ENCODE measurements around the gene HOXC12.

HOXC12 gene

DNA sequence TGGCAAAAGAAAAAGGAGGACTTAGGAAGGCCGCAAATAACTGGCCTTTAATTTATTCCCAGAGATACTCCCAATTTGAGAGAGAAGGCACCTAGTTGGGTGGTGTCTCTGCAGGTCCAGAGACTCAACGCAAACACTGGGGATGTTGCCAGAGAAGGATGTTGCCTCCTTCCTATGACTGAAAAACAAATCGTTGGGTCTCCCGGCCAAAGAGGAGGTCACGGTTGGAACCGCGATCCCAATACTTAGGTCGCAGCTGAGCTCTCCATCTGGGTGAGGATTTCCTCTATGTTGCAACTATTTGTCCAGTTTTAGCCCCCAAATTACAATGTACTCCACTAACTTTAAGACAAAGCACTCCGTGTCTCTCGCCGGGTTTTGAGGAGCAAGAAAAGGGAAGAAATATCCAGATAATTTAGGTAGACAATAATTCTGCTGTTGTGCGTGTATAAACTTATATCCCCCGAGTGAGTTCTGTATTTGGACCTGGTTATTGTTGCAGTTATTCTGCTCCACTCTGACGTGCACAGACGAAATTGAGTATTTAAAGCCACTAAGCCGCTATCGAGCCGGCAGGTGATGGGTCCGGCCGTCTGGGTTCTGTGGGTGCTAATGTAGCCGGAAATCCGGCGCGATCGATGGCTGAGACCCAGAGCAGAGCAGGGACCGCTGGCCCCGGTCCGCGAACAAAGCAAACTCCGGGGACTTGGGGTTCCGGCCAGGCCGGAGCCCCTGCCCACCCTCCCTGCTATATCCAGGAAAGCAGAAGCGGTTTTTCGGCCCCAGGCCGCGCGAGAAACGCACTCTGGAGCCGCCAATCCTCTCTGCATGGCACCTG, 5.7 kb downstream of the HOXC12 start:
- Histone ChIP-seq H3K4me3 (IDR thresholded peaks at IDR 0.05; ENCODE audit: insufficient read depth, low read depth, low read length) (no peak overlapping the region), H2AFZ (ENCODE audit: low read depth) (no peak overlapping the region), H3K9ac (no peak overlapping the region), H3K27ac (no peak overlapping the region), H3K79me2 (ENCODE audit: insufficient read depth, low read depth) (no peaks in the 10 kb centered on the region), H3K27me3 (ENCODE audit: insufficient read depth, low read depth) (peaks cover 100% of the 10 kb centered on the region), H4K20me1 (ENCODE audit: insufficient read depth) (no peaks in the 10 kb centered on the region), H3K36me3 (ENCODE audit: insufficient read depth) (no peaks in the 10 kb centered on the region), H3K4me1 (ENCODE audit: low read depth, poor library complexity, severe bottlenecking) (no peaks in the 10 kb centered on the region), H3K4me2 (no peak overlapping the region)
- TF ChIP-seq, protein P1, sequence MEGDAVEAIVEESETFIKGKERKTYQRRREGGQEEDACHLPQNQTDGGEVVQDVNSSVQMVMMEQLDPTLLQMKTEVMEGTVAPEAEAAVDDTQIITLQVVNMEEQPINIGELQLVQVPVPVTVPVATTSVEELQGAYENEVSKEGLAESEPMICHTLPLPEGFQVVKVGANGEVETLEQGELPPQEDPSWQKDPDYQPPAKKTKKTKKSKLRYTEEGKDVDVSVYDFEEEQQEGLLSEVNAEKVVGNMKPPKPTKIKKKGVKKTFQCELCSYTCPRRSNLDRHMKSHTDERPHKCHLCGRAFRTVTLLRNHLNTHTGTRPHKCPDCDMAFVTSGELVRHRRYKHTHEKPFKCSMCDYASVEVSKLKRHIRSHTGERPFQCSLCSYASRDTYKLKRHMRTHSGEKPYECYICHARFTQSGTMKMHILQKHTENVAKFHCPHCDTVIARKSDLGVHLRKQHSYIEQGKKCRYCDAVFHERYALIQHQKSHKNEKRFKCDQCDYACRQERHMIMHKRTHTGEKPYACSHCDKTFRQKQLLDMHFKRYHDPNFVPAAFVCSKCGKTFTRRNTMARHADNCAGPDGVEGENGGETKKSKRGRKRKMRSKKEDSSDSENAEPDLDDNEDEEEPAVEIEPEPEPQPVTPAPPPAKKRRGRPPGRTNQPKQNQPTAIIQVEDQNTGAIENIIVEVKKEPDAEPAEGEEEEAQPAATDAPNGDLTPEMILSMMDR (conservative IDR thresholded peaks at IDR 0.05; ENCODE audit: low read depth, low read length), result no peak

DNA sequence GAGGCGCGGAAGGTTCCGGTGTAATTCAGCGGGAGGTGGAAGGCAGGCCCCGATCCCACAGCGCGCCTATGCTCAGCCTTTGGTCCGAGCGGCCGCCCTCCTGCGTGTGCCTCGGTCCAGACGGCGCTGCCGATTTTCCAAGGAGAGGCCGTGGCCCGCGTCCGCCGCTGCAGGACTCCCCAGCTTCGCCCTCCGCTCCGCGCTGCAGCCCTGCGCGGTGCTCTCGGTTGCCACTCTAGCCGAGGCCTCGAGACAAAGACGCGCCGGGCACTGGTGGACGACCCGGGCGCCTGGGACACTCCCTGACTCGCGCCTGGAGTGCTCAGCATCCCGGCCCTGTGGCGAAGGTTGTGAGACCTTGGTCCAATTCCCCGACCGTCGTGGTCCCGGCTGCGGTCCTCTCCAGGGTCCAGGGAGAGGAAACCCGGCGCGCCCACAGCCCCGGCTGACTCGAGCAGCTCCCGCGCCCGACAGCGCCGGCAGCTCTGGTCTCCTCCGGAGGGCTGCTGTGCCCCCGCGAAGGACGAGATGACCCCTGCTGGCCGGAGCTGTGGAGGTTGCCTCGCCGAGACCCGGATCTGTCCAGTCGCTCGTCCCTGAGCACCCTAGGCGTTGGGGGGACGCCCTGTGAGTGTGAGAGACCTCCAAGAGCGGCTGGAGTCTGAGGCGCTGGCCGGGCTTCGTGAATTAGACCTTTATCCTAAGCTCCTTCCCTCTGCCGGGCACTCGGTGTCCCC, 6.5 kb downstream of the HOXC12 start:
- H3K79me2 ChIP-seq (ENCODE audit: insufficient read depth, low read depth), result no peaks in the 10 kb centered on the region
- H2AFZ ChIP-seq (ENCODE audit: low read depth), result no peak overlapping the region
- H3K27me3 ChIP-seq (ENCODE audit: insufficient read depth, low read depth), result peaks cover 100% of the 10 kb centered on the region
- no peaks in the 10 kb centered on the region for H3K36me3 ChIP-seq (ENCODE audit: insufficient read depth)
- no peak overlapping the region for H3K27ac ChIP-seq
- no peak overlapping the region for H3K9ac ChIP-seq
- no peak overlapping the region for H3K4me2 ChIP-seq
- no peaks in the 10 kb centered on the region for H3K4me1 ChIP-seq (ENCODE audit: low read depth, poor library complexity, severe bottlenecking)
- H3K4me3 ChIP-seq (IDR thresholded peaks at IDR 0.05; ENCODE audit: insufficient read depth, low read depth, low read length), result no peak overlapping the region
- TF ChIP-seq, protein P1 (conservative IDR thresholded peaks at IDR 0.05; ENCODE audit: low read depth, low read length), result no peak
- no peaks in the 10 kb centered on the region for H4K20me1 ChIP-seq (ENCODE audit: insufficient read depth)

DNA sequence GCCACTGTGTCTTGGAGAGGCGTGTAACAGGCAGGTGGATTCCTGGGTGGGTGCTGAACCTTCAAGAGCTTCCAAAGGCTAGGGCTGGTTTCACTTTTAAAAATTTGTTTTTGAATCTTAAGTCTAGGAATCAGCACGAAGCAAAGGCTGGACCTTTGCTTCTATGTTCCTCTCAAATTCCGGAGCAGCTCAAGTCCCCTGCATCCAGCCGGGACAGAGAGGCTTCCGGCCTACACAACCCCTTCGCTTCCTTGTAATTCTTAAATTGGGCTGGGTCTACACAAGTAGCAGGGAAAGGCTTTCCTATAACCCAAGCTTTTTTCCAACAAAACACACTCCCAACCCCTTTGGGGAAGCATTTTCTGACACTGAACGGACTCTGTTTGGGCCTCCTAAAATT, 8.3 kb downstream of the HOXC12 start:
- H3K4me1 ChIP-seq (ENCODE audit: low read depth, poor library complexity, severe bottlenecking), result no peaks in the 10 kb centered on the region
- H3K27ac ChIP-seq, result no peak overlapping the region
- H4K20me1 ChIP-seq (ENCODE audit: insufficient read depth), result no peaks in the 10 kb centered on the region
- no peak overlapping the region for H3K4me3 ChIP-seq (IDR thresholded peaks at IDR 0.05; ENCODE audit: insufficient read depth, low read depth, low read length)
- TF ChIP-seq, protein P1 (conservative IDR thresholded peaks at IDR 0.05; ENCODE audit: low read depth, low read length), result no peak
- peaks cover 100% of the 10 kb centered on the region for H3K27me3 ChIP-seq (ENCODE audit: insufficient read depth, low read depth)
- H3K4me2 ChIP-seq, result no peak overlapping the region
- no peak overlapping the region for H2AFZ ChIP-seq (ENCODE audit: low read depth)
- H3K36me3 ChIP-seq (ENCODE audit: insufficient read depth), result no peaks in the 10 kb centered on the region
- no peaks in the 10 kb centered on the region for H3K79me2 ChIP-seq (ENCODE audit: insufficient read depth, low read depth)
- H3K9ac ChIP-seq, result no peak overlapping the region

DNA sequence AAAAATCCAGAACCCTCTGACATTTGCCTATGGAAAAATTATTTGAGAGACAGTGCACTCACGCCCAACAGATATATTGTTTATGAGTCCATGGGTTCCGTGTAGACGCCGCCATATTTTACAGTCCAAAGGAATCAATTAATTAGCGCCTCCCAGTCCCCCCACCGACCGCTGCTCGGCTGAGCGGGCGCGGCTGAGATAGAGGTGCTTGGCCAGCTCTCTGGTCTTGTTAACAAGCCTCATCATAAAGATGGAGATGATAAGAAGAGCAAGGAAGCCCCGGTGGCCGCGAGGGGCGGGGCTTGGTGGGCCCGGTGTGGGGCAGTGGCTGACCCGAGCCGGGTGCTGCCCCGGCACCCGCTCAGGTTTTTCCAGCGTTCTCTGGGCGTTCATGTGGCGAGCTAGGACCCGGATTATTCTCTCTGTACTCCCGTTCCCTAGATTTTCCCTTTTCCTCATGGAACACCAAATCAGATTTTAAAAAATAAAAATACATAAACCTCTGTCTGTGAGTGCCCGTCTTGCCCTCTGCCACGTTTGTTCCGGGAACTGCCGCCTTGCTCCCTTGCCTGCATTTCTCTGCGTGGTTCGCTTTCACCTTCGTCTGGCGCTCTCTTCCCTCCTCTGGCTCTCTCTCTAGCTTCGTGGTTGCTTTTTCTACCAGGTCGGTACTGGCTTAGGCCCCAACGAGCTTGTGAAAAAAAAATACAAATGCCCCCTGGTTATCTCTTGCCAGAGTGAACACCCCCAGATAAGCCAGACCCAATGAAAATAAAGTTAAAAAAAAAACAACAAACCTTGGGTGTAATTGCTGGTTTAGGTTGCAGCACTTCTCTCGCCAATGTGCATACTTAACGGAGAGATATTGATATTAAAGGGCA, 9.0 kb downstream of the HOXC12 start:
- Histone ChIP-seq H3K9ac (no peak overlapping the region), H3K27ac (no peak overlapping the region), H3K4me1 (ENCODE audit: low read depth, poor library complexity, severe bottlenecking) (no peaks in the 10 kb centered on the region), H2AFZ (ENCODE audit: low read depth) (no peak overlapping the region), H3K27me3 (ENCODE audit: insufficient read depth, low read depth) (peaks cover 100% of the 10 kb centered on the region), H4K20me1 (ENCODE audit: insufficient read depth) (no peaks in the 10 kb centered on the region), H3K36me3 (ENCODE audit: insufficient read depth) (no peaks in the 10 kb centered on the region), H3K4me2 (no peak overlapping the region), H3K79me2 (ENCODE audit: insufficient read depth, low read depth) (no peaks in the 10 kb centered on the region), H3K4me3 (IDR thresholded peaks at IDR 0.05; ENCODE audit: insufficient read depth, low read depth, low read length) (no peak overlapping the region)
- TF ChIP-seq, protein P1 (conservative IDR thresholded peaks at IDR 0.05; ENCODE audit: low read depth, low read length), result no peak
